ENCODE measurements around the gene PPP1R9A. TPM values are rescaled to one million over a fixed set of nuclear protein-coding genes. Genes with fewer than 3 reads are reported as not detected.
A peak's percentile ranks its signal among the peaks of the same experiment; 100 is the strongest.

PPP1R9A gene
- polyA plus RNA-seq, 1 experiment, result 0.02 TPM

DNA sequence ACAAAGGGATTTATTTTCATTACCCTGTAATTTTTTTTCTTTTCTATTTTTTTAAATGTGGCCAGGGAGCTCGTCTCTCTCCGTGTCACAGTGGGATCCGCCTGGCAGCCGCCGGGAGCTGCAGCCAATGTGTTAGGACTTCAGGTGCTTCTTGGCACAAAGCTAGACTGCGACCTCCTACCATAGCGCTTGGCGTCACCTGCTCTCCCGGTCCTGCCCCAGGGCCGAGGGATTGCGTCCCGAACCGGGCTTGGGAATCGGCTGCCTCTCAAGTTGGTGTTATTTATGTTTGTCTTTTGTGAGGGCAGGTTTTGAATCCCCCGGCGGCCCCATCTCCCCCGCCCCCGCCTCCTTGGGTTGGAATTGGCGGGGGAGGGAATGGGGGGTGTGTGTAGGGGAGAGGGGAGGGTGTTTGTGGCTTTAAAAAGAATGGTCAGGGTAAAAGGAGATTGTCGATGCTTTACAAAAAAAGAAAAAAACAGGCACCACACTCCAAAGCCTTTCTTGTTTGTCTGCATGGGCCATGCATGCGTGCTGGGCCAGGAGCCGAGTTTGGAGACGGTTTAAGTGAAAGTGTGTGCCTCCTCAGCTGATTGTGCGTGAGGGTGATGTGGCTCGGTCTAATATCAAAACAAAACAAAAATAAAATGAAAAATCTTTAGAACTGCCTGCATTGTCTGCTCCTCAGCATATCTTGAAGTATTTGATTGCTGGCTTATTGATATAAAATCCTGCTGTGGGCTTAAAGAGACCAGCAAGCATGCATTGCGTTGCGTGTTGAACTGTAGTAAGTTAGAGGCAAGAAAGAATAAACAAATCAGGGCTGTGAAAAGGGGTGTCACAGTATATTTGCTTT is 1.2 kb downstream of the PPP1R9A start:
- POLR2A ChIA-PET, result no interaction called here
- no peaks in the 10 kb centered on the region for H3K9me3 ChIP-seq (ENCODE audit: control insufficient read depth, insufficient read depth, low read length)
- CTCF ChIA-PET, result no interaction called here
- H3K27me3 ChIP-seq (ENCODE audit: control insufficient read depth, insufficient read depth, low read length), result peaks cover 25% of the 10 kb centered on the region
- no peak overlapping the region for H3K27ac ChIP-seq (ENCODE audit: low read depth, low read length)
- TF ChIP-seq, protein P1, sequence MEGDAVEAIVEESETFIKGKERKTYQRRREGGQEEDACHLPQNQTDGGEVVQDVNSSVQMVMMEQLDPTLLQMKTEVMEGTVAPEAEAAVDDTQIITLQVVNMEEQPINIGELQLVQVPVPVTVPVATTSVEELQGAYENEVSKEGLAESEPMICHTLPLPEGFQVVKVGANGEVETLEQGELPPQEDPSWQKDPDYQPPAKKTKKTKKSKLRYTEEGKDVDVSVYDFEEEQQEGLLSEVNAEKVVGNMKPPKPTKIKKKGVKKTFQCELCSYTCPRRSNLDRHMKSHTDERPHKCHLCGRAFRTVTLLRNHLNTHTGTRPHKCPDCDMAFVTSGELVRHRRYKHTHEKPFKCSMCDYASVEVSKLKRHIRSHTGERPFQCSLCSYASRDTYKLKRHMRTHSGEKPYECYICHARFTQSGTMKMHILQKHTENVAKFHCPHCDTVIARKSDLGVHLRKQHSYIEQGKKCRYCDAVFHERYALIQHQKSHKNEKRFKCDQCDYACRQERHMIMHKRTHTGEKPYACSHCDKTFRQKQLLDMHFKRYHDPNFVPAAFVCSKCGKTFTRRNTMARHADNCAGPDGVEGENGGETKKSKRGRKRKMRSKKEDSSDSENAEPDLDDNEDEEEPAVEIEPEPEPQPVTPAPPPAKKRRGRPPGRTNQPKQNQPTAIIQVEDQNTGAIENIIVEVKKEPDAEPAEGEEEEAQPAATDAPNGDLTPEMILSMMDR (IDR thresholded peaks at IDR 0.05; ENCODE audit: low read depth, low read length), result no peak
- H3K4me3 ChIP-seq (ENCODE audit: low read depth, low read length), result peak overlapping the region; percentile 37; the same call in 1 of the 2 replicates
- no peak for DNase-seq (ENCODE audit: low read depth, low spot score)

DNA sequence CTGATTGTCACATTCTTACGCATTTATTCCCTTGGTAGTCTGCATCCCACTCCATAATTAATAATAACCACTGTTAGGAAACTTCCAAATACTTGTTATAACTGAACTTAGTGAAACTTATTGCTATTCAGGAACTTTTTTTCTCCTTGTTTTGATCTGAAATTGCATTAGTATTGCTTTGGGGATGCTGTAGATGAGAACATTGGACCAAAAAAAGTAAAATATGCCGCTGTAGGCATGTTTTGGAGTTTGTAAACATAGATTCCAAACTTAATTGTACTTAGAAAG is 1.7 kb downstream of the PPP1R9A start:
- Histone ChIP-seq H3K9me3 (ENCODE audit: control insufficient read depth, insufficient read depth, low read length) (no peaks in the 10 kb centered on the region), H3K4me3 (ENCODE audit: low read depth, low read length) (no peak overlapping the region), H3K27me3 (ENCODE audit: control insufficient read depth, insufficient read depth, low read length) (peaks cover 25% of the 10 kb centered on the region), H3K27ac (ENCODE audit: low read depth, low read length) (no peak overlapping the region)
- ChIA-PET CTCF (no interaction called here), POLR2A (no interaction called here)
- DNase-seq (ENCODE audit: low read depth, low spot score), result no peak
- TF ChIP-seq, protein P1 (IDR thresholded peaks at IDR 0.05; ENCODE audit: low read depth, low read length), result no peak

DNA sequence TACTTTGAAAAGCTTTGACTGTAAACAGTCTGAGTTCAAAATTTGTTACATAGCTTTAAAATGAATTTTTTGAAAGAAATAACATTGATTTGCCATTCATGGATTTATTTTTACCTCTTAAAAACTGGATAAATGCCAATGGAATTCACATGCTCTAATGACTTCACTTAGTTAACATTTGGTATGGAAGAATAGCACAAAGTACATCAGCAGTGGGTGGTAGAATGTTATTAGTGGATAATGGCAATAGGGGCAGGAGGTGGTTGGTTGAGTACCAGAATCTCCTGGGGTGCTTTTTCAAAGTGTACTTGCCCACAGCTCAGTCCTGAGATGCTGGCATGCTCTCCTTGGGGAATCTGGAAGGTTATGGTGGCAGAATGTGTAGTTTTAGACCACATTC is 4.7 kb downstream of the PPP1R9A start:
- TF ChIP-seq, protein P1 (IDR thresholded peaks at IDR 0.05; ENCODE audit: low read depth, low read length), result no peak
- Histone ChIP-seq H3K27ac (ENCODE audit: low read depth, low read length) (no peak overlapping the region), H3K9me3 (ENCODE audit: control insufficient read depth, insufficient read depth, low read length) (no peaks in the 10 kb centered on the region), H3K27me3 (ENCODE audit: control insufficient read depth, insufficient read depth, low read length) (peaks cover 21% of the 10 kb centered on the region), H3K4me3 (ENCODE audit: low read depth, low read length) (no peak overlapping the region)
- no peak for DNase-seq (ENCODE audit: low read depth, low spot score)
- ChIA-PET CTCF (no interaction called here), POLR2A (no interaction called here)

- TF ChIP-seq, protein P1 (IDR thresholded peaks at IDR 0.05; ENCODE audit: low read depth, low read length), result no peak
- Histone ChIP-seq H3K27me3 (ENCODE audit: control insufficient read depth, insufficient read depth, low read length) (peaks cover 11% of the 10 kb centered on the region), H3K9me3 (ENCODE audit: control insufficient read depth, insufficient read depth, low read length) (no peaks in the 10 kb centered on the region), H3K27ac (ENCODE audit: low read depth, low read length) (no peak overlapping the region), H3K4me3 (ENCODE audit: low read depth, low read length) (no peak overlapping the region)
- ChIA-PET CTCF (no interaction called here), POLR2A (no interaction called here)
- no peak for DNase-seq (ENCODE audit: low read depth, low spot score)
Measured at GRCh38 chr7:94913391-94913790, 6.0 kb downstream of the PPP1R9A start.

GRCh38 chr7:94921911-94922310 is 14.5 kb downstream of the PPP1R9A start:
- CTCF ChIA-PET, result no interaction called here
- POLR2A ChIA-PET, result no interaction called here

More at GRCh38 chr7:94921911-94922310, 14.5 kb downstream of the PPP1R9A start:
- Histone ChIP-seq H3K27me3 (ENCODE audit: control insufficient read depth, insufficient read depth, low read length) (no peaks in the 10 kb centered on the region), H3K4me3 (ENCODE audit: low read depth, low read length) (no peak overlapping the region), H3K27ac (ENCODE audit: low read depth, low read length) (no peak overlapping the region), H3K9me3 (ENCODE audit: control insufficient read depth, insufficient read depth, low read length) (no peaks in the 10 kb centered on the region)
- TF ChIP-seq, protein P1 (IDR thresholded peaks at IDR 0.05; ENCODE audit: low read depth, low read length), result no peak
- DNase-seq (ENCODE audit: low read depth, low spot score), result no peak

All from AG04450 (cell line).